H1 (cell line): ENCODE results near the gene DGKZ. TPM values are rescaled to one million over a fixed set of nuclear protein-coding genes. Genes with fewer than 3 reads are reported as not detected.

Experiments used
- CHD1 ChIP-seq: IDR thresholded peaks from 2 replicates; pipeline ENCODE4 v1.6.1; 2012; ENCODE audit warnings: low read depth, low read length, improper control_type of control experiment
- CTBP2 ChIP-seq: IDR thresholded peaks from 2 replicates; pipeline ENCODE4 v1.7.0; 2011; ENCODE audit warnings: borderline replicate concordance, mild to moderate bottlenecking, moderate library complexity, mixed read lengths, low read length; ENCODE audit not compliant: insufficient read depth, insufficient read length
- EP300 ChIP-seq, 2 experiments: IDR thresholded peaks; 1 replicate in 1 of 2; 2 replicates in 1 of 2; pipeline ENCODE4 v1.6.1; 2011 to 2012; ENCODE audit warnings: low read depth in 2 of 2, low read length in 2 of 2, mild to moderate bottlenecking in 2 of 2, borderline replicate concordance in 1 of 2, inconsistent platforms in 1 of 2, moderate library complexity in 1 of 2
- GABPA ChIP-seq: IDR thresholded peaks from 2 replicates; pipeline ENCODE4 v1.6.1; 2011; ENCODE audit warnings: mild to moderate bottlenecking, low read length, moderate library complexity, borderline replicate concordance; ENCODE audit not compliant: insufficient read depth
- JUN ChIP-seq: IDR thresholded peaks from 2 replicates; pipeline ENCODE4 v1.6.1; 2011; ENCODE audit warnings: low read depth, mild to moderate bottlenecking, improper control_type of control experiment, low read length
- PHF8 ChIP-seq: fragments of 200-600 bp; sonication (generic); conservative IDR thresholded peaks from 2 replicates; pipeline ENCODE4 v1.7.1; 2012; ENCODE audit warnings: low read depth, mild to moderate bottlenecking, inconsistent platforms, low read length, moderate library complexity
- SP4 ChIP-seq: IDR thresholded peaks from 2 replicates; pipeline ENCODE4 v1.6.1; 2012; ENCODE audit warnings: low read length, inconsistent platforms
- polyA plus RNA-seq, 7 experiments: library from polyadenylated mRNA; depleted of rRNA in 3 of 7; stranded (reverse) in 5 of 7; unstranded in 2 of 7; fragments of >200 nt in 5 of 7; fragments of 200-250 nt in 2 of 7; gene quantifications; 1 replicate in 5 of 7; 2 replicates in 1 of 7; 4 replicates in 1 of 7; pipeline versions ENCODE4 v1.2.1 to v1.2.3, GENCODE V29; 2011 to 2013; ENCODE audit warnings: missing spikeins in 2 of 7, mixed read lengths in 2 of 7
- total RNA-seq: library from RNA; stranded (reverse); fragmentation: NEBNext Ultra II Directional; extraction: Animal tissue kit (Norgen Biotek cat#: 25700); gene quantifications from 2 replicates; pipeline ENCODE4 v1.2.1, GENCODE V29; 2021
- TF ChIP-seq, protein P1 (sequence below): fragments of 300-600 bp; sonication (generic); IDR thresholded peaks from 2 replicates; pipeline ENCODE4 v1.7.1; 2012; ENCODE audit warnings: low read length, moderate library complexity, mild to moderate bottlenecking, inconsistent platforms; ENCODE audit not compliant: insufficient replicate concordance
- TF ChIP-seq, protein P2 (sequence below): IDR thresholded peaks from 2 replicates; pipeline ENCODE4 v1.6.1; 2012; ENCODE audit warnings: inconsistent platforms

The DGKZ gene
- total and polyA plus RNA-seq, 2 of the 8 experiments (the other 6 are each of a cell fraction or from before 2014, with no cell fraction given): 84.4 to 184 TPM

DNA sequence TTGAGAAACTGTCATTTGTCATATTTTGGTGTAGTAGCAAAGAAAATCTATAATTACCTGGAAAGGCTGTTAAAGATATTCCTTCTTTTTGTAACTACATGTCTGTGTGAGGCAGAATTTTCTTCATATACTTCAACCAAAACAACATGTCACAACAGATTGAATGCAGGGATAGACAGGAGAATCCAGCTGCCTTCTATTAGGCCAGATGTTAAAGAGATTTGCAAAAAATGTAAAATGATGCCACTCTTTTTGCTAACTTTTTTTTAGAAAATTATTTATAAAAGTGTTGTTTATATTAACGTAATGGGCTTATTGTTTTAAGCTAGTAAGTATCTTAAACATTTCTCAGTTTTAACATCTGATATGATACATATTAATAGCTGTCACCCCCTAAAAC lies 12.7 kb downstream of the DGKZ start (continued):
- TF ChIP-seq, protein P1, sequence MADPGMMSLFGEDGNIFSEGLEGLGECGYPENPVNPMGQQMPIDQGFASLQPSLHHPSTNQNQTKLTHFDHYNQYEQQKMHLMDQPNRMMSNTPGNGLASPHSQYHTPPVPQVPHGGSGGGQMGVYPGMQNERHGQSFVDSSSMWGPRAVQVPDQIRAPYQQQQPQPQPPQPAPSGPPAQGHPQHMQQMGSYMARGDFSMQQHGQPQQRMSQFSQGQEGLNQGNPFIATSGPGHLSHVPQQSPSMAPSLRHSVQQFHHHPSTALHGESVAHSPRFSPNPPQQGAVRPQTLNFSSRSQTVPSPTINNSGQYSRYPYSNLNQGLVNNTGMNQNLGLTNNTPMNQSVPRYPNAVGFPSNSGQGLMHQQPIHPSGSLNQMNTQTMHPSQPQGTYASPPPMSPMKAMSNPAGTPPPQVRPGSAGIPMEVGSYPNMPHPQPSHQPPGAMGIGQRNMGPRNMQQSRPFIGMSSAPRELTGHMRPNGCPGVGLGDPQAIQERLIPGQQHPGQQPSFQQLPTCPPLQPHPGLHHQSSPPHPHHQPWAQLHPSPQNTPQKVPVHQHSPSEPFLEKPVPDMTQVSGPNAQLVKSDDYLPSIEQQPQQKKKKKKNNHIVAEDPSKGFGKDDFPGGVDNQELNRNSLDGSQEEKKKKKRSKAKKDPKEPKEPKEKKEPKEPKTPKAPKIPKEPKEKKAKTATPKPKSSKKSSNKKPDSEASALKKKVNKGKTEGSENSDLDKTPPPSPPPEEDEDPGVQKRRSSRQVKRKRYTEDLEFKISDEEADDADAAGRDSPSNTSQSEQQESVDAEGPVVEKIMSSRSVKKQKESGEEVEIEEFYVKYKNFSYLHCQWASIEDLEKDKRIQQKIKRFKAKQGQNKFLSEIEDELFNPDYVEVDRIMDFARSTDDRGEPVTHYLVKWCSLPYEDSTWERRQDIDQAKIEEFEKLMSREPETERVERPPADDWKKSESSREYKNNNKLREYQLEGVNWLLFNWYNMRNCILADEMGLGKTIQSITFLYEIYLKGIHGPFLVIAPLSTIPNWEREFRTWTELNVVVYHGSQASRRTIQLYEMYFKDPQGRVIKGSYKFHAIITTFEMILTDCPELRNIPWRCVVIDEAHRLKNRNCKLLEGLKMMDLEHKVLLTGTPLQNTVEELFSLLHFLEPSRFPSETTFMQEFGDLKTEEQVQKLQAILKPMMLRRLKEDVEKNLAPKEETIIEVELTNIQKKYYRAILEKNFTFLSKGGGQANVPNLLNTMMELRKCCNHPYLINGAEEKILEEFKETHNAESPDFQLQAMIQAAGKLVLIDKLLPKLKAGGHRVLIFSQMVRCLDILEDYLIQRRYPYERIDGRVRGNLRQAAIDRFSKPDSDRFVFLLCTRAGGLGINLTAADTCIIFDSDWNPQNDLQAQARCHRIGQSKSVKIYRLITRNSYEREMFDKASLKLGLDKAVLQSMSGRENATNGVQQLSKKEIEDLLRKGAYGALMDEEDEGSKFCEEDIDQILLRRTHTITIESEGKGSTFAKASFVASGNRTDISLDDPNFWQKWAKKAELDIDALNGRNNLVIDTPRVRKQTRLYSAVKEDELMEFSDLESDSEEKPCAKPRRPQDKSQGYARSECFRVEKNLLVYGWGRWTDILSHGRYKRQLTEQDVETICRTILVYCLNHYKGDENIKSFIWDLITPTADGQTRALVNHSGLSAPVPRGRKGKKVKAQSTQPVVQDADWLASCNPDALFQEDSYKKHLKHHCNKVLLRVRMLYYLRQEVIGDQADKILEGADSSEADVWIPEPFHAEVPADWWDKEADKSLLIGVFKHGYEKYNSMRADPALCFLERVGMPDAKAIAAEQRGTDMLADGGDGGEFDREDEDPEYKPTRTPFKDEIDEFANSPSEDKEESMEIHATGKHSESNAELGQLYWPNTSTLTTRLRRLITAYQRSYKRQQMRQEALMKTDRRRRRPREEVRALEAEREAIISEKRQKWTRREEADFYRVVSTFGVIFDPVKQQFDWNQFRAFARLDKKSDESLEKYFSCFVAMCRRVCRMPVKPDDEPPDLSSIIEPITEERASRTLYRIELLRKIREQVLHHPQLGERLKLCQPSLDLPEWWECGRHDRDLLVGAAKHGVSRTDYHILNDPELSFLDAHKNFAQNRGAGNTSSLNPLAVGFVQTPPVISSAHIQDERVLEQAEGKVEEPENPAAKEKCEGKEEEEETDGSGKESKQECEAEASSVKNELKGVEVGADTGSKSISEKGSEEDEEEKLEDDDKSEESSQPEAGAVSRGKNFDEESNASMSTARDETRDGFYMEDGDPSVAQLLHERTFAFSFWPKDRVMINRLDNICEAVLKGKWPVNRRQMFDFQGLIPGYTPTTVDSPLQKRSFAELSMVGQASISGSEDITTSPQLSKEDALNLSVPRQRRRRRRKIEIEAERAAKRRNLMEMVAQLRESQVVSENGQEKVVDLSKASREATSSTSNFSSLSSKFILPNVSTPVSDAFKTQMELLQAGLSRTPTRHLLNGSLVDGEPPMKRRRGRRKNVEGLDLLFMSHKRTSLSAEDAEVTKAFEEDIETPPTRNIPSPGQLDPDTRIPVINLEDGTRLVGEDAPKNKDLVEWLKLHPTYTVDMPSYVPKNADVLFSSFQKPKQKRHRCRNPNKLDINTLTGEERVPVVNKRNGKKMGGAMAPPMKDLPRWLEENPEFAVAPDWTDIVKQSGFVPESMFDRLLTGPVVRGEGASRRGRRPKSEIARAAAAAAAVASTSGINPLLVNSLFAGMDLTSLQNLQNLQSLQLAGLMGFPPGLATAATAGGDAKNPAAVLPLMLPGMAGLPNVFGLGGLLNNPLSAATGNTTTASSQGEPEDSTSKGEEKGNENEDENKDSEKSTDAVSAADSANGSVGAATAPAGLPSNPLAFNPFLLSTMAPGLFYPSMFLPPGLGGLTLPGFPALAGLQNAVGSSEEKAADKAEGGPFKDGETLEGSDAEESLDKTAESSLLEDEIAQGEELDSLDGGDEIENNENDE: no peak
- TF ChIP-seq SP4 (no peak), PHF8 (no peak), EP300 (IDR thresholded peaks at IDR 0.05; ENCODE audit: borderline replicate concordance in 1 of 2, low read depth in 2 of 2, low read length in 2 of 2) (no peak), CTBP2 (no peak), GABPA (no peak), CHD1 (no peak), JUN (no peak)
- TF ChIP-seq, protein P2, sequence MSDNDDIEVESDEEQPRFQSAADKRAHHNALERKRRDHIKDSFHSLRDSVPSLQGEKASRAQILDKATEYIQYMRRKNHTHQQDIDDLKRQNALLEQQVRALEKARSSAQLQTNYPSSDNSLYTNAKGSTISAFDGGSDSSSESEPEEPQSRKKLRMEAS: no peak
